ENCODE measurements around the gene RNF5. TPM values are rescaled to one million over a fixed set of nuclear protein-coding genes. Genes with fewer than 3 reads are reported as not detected.
"Not testable (repeated sequence)": the region's sequence is repeated elsewhere in the genome, so short reads cannot be mapped to it uniquely, and the experiment has no call there.

RNF5 gene
- polyA plus RNA-seq, 1 donor from 2014 or later = 369 TPM

GRCh38 chr6:32192608-32193039, 14.4 kb downstream of the RNF5 start, which contains the start of gene GPSM3:
GPSM3 (minus strand) TSS chr6:32192643; CDS start chr6:32192513, 130 bp downstream.
- H3K79me2 ChIP-seq (replicated peaks; ENCODE audit: insufficient read depth, low read length) = peaks cover 17% of the 10 kb centered on the region
- no peak within 1 kb of the TSS for H3K4me2 ChIP-seq (ENCODE audit: low read length)
- H3K27me3 ChIP-seq (ENCODE audit: insufficient read depth, low read depth, low read length) = no peaks in the 10 kb centered on the region
- H2AFZ ChIP-seq (ENCODE audit: low read depth, low read length) = no peak within 1 kb of the TSS
- no peaks in the 10 kb centered on the region for H4K20me1 ChIP-seq (ENCODE audit: insufficient read depth)
- H3K4me3 ChIP-seq (ENCODE audit: low read length) = no peak within 1 kb of the TSS
- H3K36me3 ChIP-seq (ENCODE audit: insufficient read depth, low read length) = no peaks in the 10 kb centered on the region
- no peaks in the 10 kb centered on the region for H3K9me3 ChIP-seq (ENCODE audit: low read length)
- H3K9me2 ChIP-seq (ENCODE audit: insufficient read depth, low read length) = no peaks in the 10 kb centered on the region
- peak within 1 kb of the TSS; percentile 91 for H3K27ac ChIP-seq (ENCODE audit: low read length)
- no peak for TF ChIP-seq TAF1 (IDR thresholded peaks at IDR 0.05; ENCODE audit: low read depth)
- TF ChIP-seq EP300 (conservative IDR thresholded peaks at IDR 0.05; ENCODE audit: poor library complexity, severe bottlenecking) = no peak
- no peak for TF ChIP-seq REST (IDR thresholded peaks at IDR 0.05; ENCODE audit: borderline replicate concordance)
- TF ChIP-seq CTCF (IDR thresholded peaks at IDR 0.05; ENCODE audit: poor library complexity, severe bottlenecking) = no peak
- no peak for TF ChIP-seq RAD21 (conservative IDR thresholded peaks at IDR 0.05)
- TF ChIP-seq SMC3 (conservative IDR thresholded peaks at IDR 0.05; ENCODE audit: poor library complexity) = no peak
- peaks cover 5% of the 10 kb centered on the region for H3F3A ChIP-seq (ENCODE audit: insufficient read depth, low read length, poor library complexity, severe bottlenecking)
- no peak within 1 kb of the TSS for H3K9ac ChIP-seq (ENCODE audit: low read length)

GRCh38 chr6:32193096-32193495, 14.9 kb downstream of the RNF5 start:
- H3K4me3 ChIP-seq (ENCODE audit: low read length); H3K9me2 ChIP-seq (ENCODE audit: insufficient read depth, low read length); H3K4me2 ChIP-seq (ENCODE audit: low read length); H2AFZ ChIP-seq (ENCODE audit: low read depth, low read length); H3K9me3 ChIP-seq (ENCODE audit: low read length); H3K36me3 ChIP-seq (ENCODE audit: insufficient read depth, low read length); H4K20me1 ChIP-seq (ENCODE audit: insufficient read depth); H3F3A ChIP-seq (ENCODE audit: insufficient read depth, low read length, poor library complexity, severe bottlenecking); H3K9ac ChIP-seq (ENCODE audit: low read length); H3K27ac ChIP-seq (ENCODE audit: low read length); H3K27me3 ChIP-seq (ENCODE audit: insufficient read depth, low read depth, low read length): not testable (repeated sequence)
- H3K79me2 ChIP-seq (replicated peaks; ENCODE audit: insufficient read depth, low read length) = peaks cover 17% of the 10 kb centered on the region

GRCh38 chr6:32194388-32194787, 16.2 kb downstream of the RNF5 start:
- Histone ChIP-seq H3K9me2 (ENCODE audit: insufficient read depth, low read length) (no peaks in the 10 kb centered on the region), H3K27me3 (ENCODE audit: insufficient read depth, low read depth, low read length) (no peaks in the 10 kb centered on the region), H3K9me3 (ENCODE audit: low read length) (no peaks in the 10 kb centered on the region), H3K9ac (ENCODE audit: low read length) (peak overlapping the region; percentile 100), H3K27ac (ENCODE audit: low read length) (peak overlapping the region; percentile 100), H4K20me1 (ENCODE audit: insufficient read depth) (no peaks in the 10 kb centered on the region), H3K4me3 (ENCODE audit: low read length) (peak overlapping the region; percentile 82), H3F3A (ENCODE audit: insufficient read depth, low read length, poor library complexity, severe bottlenecking) (peaks cover 5% of the 10 kb centered on the region), H2AFZ (ENCODE audit: low read depth, low read length) (no peak overlapping the region), H3K79me2 (replicated peaks; ENCODE audit: insufficient read depth, low read length) (peaks cover 11% of the 10 kb centered on the region), H3K4me2 (ENCODE audit: low read length) (peak overlapping the region; percentile 96), H3K36me3 (ENCODE audit: insufficient read depth, low read length) (no peaks in the 10 kb centered on the region)
- no peak for TF ChIP-seq REST (IDR thresholded peaks at IDR 0.05; ENCODE audit: borderline replicate concordance)
- no peak for TF ChIP-seq POLR2AphosphoS5 (IDR thresholded peaks at IDR 0.05)
- TF ChIP-seq RAD21 (conservative IDR thresholded peaks at IDR 0.05) = no peak
- no peak for TF ChIP-seq EP300 (conservative IDR thresholded peaks at IDR 0.05; ENCODE audit: poor library complexity, severe bottlenecking)
- no peak for TF ChIP-seq SMC3 (conservative IDR thresholded peaks at IDR 0.05; ENCODE audit: poor library complexity)
- no peak for TF ChIP-seq TAF1 (IDR thresholded peaks at IDR 0.05; ENCODE audit: low read depth)
- no peak for TF ChIP-seq CTCF (IDR thresholded peaks at IDR 0.05; ENCODE audit: poor library complexity, severe bottlenecking)
- no peak for TF ChIP-seq EZH2 (IDR thresholded peaks at IDR 0.05; ENCODE audit: borderline replicate concordance, insufficient read depth, low read length, poor library complexity, severe bottlenecking)
- no peak for TF ChIP-seq MXI1 (conservative IDR thresholded peaks at IDR 0.05; ENCODE audit: poor library complexity, severe bottlenecking)
